H1 (cell line): ENCODE data around the gene MPZL3. TPM values are rescaled to one million over a fixed set of nuclear protein-coding genes. Genes with fewer than 3 reads are reported as not detected.

Experiments
- polyA plus RNA-seq, 7 experiments: library from polyadenylated mRNA; depleted of rRNA in 3 of 7; stranded (reverse) in 5 of 7; unstranded in 2 of 7; fragments of >200 nt in 5 of 7; fragments of 200-250 nt in 2 of 7; gene quantifications; 1 replicate in 5 of 7; 2 replicates in 1 of 7; 4 replicates in 1 of 7; pipeline versions ENCODE4 v1.2.1 to v1.2.3, GENCODE V29; 2011 to 2013; ENCODE audit warnings: missing spikeins in 2 of 7, mixed read lengths in 2 of 7
- small RNA-seq: library from polyadenylated mRNA; stranded (forward); fragments of <200 nt; extraction: miRNeasy Mini kit (QIAGEN cat#:217004); gene quantifications from one replicate; pipeline ENCODE3, GENCODE V24; 2013; ENCODE audit not compliant: insufficient read depth
- total RNA-seq: library from RNA; stranded (reverse); fragmentation: NEBNext Ultra II Directional; extraction: Animal tissue kit (Norgen Biotek cat#: 25700); gene quantifications from 2 replicates; pipeline ENCODE4 v1.2.1, GENCODE V29; 2021

The MPZL3 gene
- total and polyA plus RNA-seq, 2 of the 8 experiments (the other 6 are each of a cell fraction or from before 2014, with no cell fraction given) = 1.1 to 3.9 TPM

Small RNAs within 50 kb of the gene (small RNA-seq; reads per million reads assigned to genes)
- not detected for gene HSPE1P18

Other genes starting within 250 kb of the MPZL3 start
- gene TMPRSS4, start 175.3 kb downstream of the MPZL3 start, total RNA-seq = 0.58 and 0.69 TPM in 2 replicates
- gene TMPRSS4, start 175.3 kb downstream of the MPZL3 start, polyA plus RNA-seq (2011; rRNA removed) = 0.11 and 0.13 TPM in 2 replicates
- gene SMIM35, start 165.4 kb downstream of the MPZL3 start, total RNA-seq = not detected in 2 replicates
- not detected in 2 replicates for gene SMIM35, start 165.4 kb downstream of the MPZL3 start, polyA plus RNA-seq (2011; rRNA removed)
- 2.0 and 2.8 TPM in 2 replicates for gene SCN4B, start 99.5 kb downstream of the MPZL3 start, total RNA-seq
- gene SCN4B, start 99.5 kb downstream of the MPZL3 start, polyA plus RNA-seq (2011; rRNA removed) = 4.1 and 4.9 TPM in 2 replicates
- gene SCN2B, start 75.7 kb downstream of the MPZL3 start, total RNA-seq = 0.13 and 0.24 TPM in 2 replicates
- 0.09 and 0.14 TPM in 2 replicates for gene SCN2B, start 75.7 kb downstream of the MPZL3 start, polyA plus RNA-seq (2011; rRNA removed)
- 0.58 and 0.86 TPM in 2 replicates for gene JAML, start 27.4 kb downstream of the MPZL3 start, total RNA-seq
- gene JAML, start 27.4 kb downstream of the MPZL3 start, polyA plus RNA-seq (2011; rRNA removed) = 0.05 and 0.12 TPM in 2 replicates
- 2.4 and 2.6 TPM in 2 replicates for gene MPZL2, start 11.9 kb upstream of the MPZL3 start, total RNA-seq
- 2.3 and 3.2 TPM in 2 replicates for gene MPZL2, start 11.9 kb upstream of the MPZL3 start, polyA plus RNA-seq (2011; rRNA removed)
- gene CD3E, start 52.4 kb upstream of the MPZL3 start, total RNA-seq = not detected in 2 replicates
- gene CD3E, start 52.4 kb upstream of the MPZL3 start, polyA plus RNA-seq (2011; rRNA removed) = 0.05 TPM in 1 of 2 replicates, not detected in the other
- not detected in 2 replicates for gene CD3D, start 90.3 kb upstream of the MPZL3 start, total RNA-seq
- gene CD3D, start 90.3 kb upstream of the MPZL3 start, polyA plus RNA-seq (2011; rRNA removed) = not detected in 2 replicates
- not detected in 2 replicates for gene CD3G, start 92.0 kb upstream of the MPZL3 start, total RNA-seq
- gene CD3G, start 92.0 kb upstream of the MPZL3 start, polyA plus RNA-seq (2011; rRNA removed) = 0.02 TPM in 1 of 2 replicates, not detected in the other
- gene UBE4A, start 107.2 kb upstream of the MPZL3 start, total RNA-seq = 33.5 and 34.5 TPM in 2 replicates
- 7.9 and 11.3 TPM in 2 replicates for gene UBE4A, start 107.2 kb upstream of the MPZL3 start, polyA plus RNA-seq (2011; rRNA removed)
- gene ATP5MG, start 149.2 kb upstream of the MPZL3 start, total RNA-seq = 237 and 251 TPM in 2 replicates
- gene ATP5MG, start 149.2 kb upstream of the MPZL3 start, polyA plus RNA-seq (2011; rRNA removed) = 322 and 464 TPM in 2 replicates
- gene KMT2A, start 184.1 kb upstream of the MPZL3 start, total RNA-seq = 59.1 and 62.1 TPM in 2 replicates
- 32.0 and 35.9 TPM in 2 replicates for gene KMT2A, start 184.1 kb upstream of the MPZL3 start, polyA plus RNA-seq (2011; rRNA removed)